ENCODE measurements around the gene ITGB8. TPM values are rescaled to one million over a fixed set of nuclear protein-coding genes. Genes with fewer than 3 reads are reported as not detected.

Gene ITGB8
- polyA plus RNA-seq, 6 donors from 2014 or later, result not detected

DNA sequence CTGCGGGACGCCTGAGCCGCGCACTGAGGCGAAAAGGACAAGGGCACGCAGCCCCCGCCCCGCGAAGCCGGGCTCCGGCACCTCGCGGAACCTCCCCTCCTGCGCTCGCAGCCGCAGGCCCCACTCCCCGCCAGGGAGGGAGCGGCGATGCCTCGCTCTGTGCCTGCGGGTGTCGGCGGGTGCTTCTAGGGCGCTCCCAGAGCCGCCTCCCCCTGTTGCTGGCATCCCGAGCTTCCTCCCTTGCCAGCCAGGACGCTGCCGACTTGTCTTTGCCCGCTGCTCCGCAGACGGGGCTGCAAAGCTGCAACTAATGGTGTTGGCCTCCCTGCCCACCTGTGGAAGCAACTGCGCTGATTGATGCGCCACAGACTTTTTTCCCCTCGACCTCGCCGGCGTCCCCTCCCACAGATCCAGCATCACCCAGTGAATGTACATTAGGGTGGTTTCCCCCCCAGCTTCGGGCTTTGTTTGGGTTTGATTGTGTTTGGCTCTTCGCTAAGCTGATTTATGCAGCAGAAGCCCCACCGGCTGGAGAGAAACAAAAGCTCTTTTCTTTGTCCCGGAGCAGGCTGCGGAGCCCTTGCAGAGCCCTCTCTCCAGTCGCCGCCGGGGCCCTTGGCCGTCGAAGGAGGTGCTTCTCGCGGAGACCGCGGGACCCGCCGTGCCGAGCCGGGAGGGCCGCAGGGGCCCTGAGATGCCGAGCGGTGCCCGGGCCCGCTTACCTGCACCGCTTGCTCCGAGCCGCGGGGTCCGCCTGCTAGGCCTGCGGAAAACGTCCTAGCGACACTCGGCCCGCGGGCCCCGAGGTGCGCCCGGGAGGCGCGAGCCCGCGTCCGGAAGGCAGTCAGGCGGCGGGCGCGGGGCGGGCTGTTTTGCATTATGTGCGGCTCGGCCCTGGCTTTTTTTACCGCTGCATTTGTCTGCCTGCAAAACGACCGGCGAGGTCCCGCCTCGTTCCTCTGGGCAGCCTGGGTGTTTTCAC is 519 bp downstream of the ITGB8 start:
- H3K4me3 Mint-ChIP-seq, result peak overlapping the region; percentile 93 to 98 (median 96)
- H3K36me3 Mint-ChIP-seq, result no peaks in the 10 kb centered on the region
- peaks cover 12 to 19% (median 16%) of the 10 kb centered on the region in 3 donors for H3K27me3 Mint-ChIP-seq
- H3K4me1 Mint-ChIP-seq, result peaks cover 17 to 27% (median 23%) of the 10 kb centered on the region in 3 donors
- ATAC-seq (ENCODE audit: low read depth in 2 of 2) (peak; percentile 48 to 51), DNase-seq (peak; percentile 50)
- H3K9me3 Mint-ChIP-seq, result no peaks in the 10 kb centered on the region
- H3K27ac Mint-ChIP-seq, result peak overlapping the region in 3 of 6 donors; percentile 68 to 77 (median 73)

- no peaks in the 10 kb centered on the region for H3K9me3 Mint-ChIP-seq
- no peak for ATAC-seq (ENCODE audit: low read depth in 2 of 2)
These were observed 1.5 kb downstream of the ITGB8 start for GRCh38 chr7:20331910-20332813.

DNA sequence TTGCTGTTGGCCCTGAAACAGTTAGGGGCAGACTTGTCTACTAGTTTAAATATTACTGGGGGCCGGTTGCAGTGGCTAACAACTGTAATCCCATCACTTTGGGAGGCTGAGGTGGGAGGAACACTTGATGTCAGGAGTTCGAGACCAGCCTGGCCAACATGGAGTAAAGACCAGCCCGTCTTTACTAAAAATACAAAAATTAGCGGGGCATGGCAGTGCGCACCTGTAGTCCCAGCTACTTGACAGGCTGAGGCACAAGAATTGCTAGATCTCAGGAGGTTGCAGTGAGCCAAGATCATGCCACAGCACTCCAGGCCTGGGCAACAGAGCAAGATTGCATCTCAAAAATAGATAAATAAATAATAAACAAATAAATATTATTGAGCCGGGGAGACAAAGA is 7.6 kb downstream of the ITGB8 start:
- Mint-ChIP-seq H3K27ac (no peak overlapping the region), H3K36me3 (no peaks in the 10 kb centered on the region), H3K4me3 (no peak overlapping the region), H3K27me3 (peaks cover 21 to 33% (median 32%) of the 10 kb centered on the region in 3 donors), H3K4me1 (no peaks in the 10 kb centered on the region), H3K9me3 (no peaks in the 10 kb centered on the region)
- no peak for ATAC-seq (ENCODE audit: low read depth in 2 of 2)
- no peak for DNase-seq

More at GRCh38 chr7:20331910-20332813, 1.5 kb downstream of the ITGB8 start:
- Mint-ChIP-seq H3K27ac (peak overlapping the region in 1 of 6 donors; percentile 68), H3K36me3 (no peaks in the 10 kb centered on the region), H3K4me1 (peaks cover 17 to 27% (median 23%) of the 10 kb centered on the region in 3 donors), H3K4me3 (peak overlapping the region; percentile 93 to 98 (median 96)), H3K27me3 (peaks cover 16 to 24% (median 21%) of the 10 kb centered on the region in 3 donors)
- DNase-seq, result no peak

- H3K36me3 Mint-ChIP-seq, result no peaks in the 10 kb centered on the region
- peaks cover 11 to 25% (median 25%) of the 10 kb centered on the region in 3 donors for H3K27me3 Mint-ChIP-seq
- ATAC-seq (ENCODE audit: low read depth in 2 of 2) (no peak), DNase-seq (no peak)
- no peak overlapping the region for H3K4me3 Mint-ChIP-seq
- no peaks in the 10 kb centered on the region for H3K4me1 Mint-ChIP-seq
- no peaks in the 10 kb centered on the region for H3K9me3 Mint-ChIP-seq
- H3K27ac Mint-ChIP-seq, result no peak overlapping the region
These were observed 10.1 kb downstream of the ITGB8 start for GRCh38 chr7:20340839-20341238.

GRCh38 chr7:20343205-20343604 is 12.5 kb downstream of the ITGB8 start:
- Mint-ChIP-seq H3K36me3 (no peaks in the 10 kb centered on the region), H3K27ac (no peak overlapping the region), H3K4me3 (no peak overlapping the region), H3K9me3 (no peaks in the 10 kb centered on the region), H3K27me3 (peaks cover 12 to 29% (median 16%) of the 10 kb centered on the region in 3 donors), H3K4me1 (no peaks in the 10 kb centered on the region)
- no peak for DNase-seq
- ATAC-seq (ENCODE audit: low read depth in 2 of 2), result no peak

- no peak overlapping the region for H3K4me3 Mint-ChIP-seq
- no peaks in the 10 kb centered on the region for H3K9me3 Mint-ChIP-seq
- DNase-seq (no peak), ATAC-seq (ENCODE audit: low read depth in 2 of 2) (no peak)
- H3K36me3 Mint-ChIP-seq, result no peaks in the 10 kb centered on the region
- peaks cover 18 to 29% (median 20%) of the 10 kb centered on the region in 3 donors for H3K27me3 Mint-ChIP-seq
- H3K27ac Mint-ChIP-seq, result no peak overlapping the region
- no peaks in the 10 kb centered on the region for H3K4me1 Mint-ChIP-seq
These were observed 13.2 kb downstream of the ITGB8 start for GRCh38 chr7:20343941-20344340.

DNA sequence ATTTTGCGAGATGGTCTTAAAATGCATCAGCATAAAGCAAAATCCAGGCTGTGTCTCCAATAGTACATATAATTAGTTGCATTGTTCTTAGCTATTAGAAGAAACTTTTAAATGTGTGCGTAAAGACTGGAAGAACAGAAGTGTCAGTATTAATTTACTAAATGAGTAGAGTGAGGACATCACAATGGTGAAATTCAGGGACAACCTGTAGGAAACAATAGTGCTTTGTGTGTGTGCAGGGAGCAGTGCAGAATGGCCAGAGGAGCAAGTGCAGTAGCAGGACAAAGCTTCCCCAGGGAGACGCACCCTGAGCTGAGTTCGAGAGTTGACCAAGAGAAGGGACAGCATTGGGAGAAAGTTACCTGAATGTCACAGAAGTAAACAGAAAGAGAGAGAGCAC is 13.7 kb downstream of the ITGB8 start:
- ATAC-seq (ENCODE audit: low read depth in 2 of 2), result no peak
- Mint-ChIP-seq H3K9me3 (no peaks in the 10 kb centered on the region), H3K27ac (no peak overlapping the region), H3K4me3 (no peak overlapping the region), H3K27me3 (peaks cover 18 to 29% (median 20%) of the 10 kb centered on the region in 3 donors), H3K4me1 (no peaks in the 10 kb centered on the region), H3K36me3 (no peaks in the 10 kb centered on the region)
- DNase-seq, result no peak

- Mint-ChIP-seq H3K27ac (no peak overlapping the region), H3K9me3 (no peaks in the 10 kb centered on the region), H3K4me1 (no peaks in the 10 kb centered on the region), H3K4me3 (no peak overlapping the region), H3K27me3 (peaks cover 12 to 13% (median 13%) of the 10 kb centered on the region in 3 donors), H3K36me3 (no peaks in the 10 kb centered on the region)
- ATAC-seq (ENCODE audit: low read depth in 2 of 2), result no peak
- DNase-seq, result no peak
These were observed 15.9 kb downstream of the ITGB8 start for GRCh38 chr7:20346577-20346976.

DNA sequence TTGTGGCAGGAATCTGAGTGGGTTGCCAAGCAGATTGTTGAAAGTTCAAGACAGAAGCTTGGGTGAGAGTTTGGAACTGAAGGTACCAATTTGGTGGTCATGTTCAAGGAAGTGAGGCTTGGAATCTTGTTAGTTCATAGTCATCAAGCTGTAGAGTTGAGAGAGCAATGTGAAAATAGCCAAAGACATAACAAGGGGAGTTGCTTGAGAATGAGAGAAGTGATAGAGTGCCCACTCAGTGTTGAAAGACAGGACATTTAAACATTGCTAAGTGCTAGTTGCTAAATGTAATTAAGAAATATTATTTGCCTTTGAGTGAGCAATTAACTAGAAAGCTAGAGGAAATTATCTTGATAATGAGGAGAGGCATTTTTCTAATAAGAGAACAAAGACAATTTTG is 17.0 kb downstream of the ITGB8 start:
- Mint-ChIP-seq H3K36me3 (no peaks in the 10 kb centered on the region), H3K9me3 (no peaks in the 10 kb centered on the region), H3K27ac (no peak overlapping the region), H3K4me1 (no peaks in the 10 kb centered on the region), H3K4me3 (no peak overlapping the region), H3K27me3 (peaks cover 12 to 13% (median 13%) of the 10 kb centered on the region in 3 donors)
- DNase-seq (no peak), ATAC-seq (ENCODE audit: low read depth in 2 of 2) (no peak)

- no peak for ATAC-seq (ENCODE audit: low read depth in 2 of 2)
- DNase-seq, result no peak
- Mint-ChIP-seq H3K36me3 (no peaks in the 10 kb centered on the region), H3K4me3 (no peak overlapping the region), H3K4me1 (no peaks in the 10 kb centered on the region), H3K9me3 (no peaks in the 10 kb centered on the region), H3K27ac (no peak overlapping the region), H3K27me3 (peaks cover 12 to 13% (median 13%) of the 10 kb centered on the region in 3 donors)
These were observed 17.6 kb downstream of the ITGB8 start for GRCh38 chr7:20348125-20348807.

DNA sequence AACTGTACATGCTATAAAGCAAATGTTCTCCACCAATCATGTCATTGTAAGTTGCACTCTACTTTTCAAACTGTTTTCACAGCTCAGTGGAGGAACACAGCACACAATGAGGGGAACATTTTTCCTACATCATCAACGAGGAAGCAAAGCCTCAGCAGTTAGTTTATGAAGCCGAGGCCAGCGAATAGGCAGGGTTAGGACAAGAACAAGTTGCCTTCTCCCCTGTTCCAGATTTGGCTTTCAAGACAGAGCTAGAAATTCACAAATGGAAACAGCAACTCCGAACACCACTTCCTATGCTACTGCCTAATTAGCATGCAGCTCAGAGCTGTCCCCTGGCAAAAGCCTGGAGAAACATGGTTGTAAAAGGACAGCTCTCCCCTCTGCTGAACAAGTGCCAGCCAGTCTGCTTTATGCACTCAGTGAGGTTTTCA is 19.8 kb downstream of the ITGB8 start:
- no peak for ATAC-seq (ENCODE audit: low read depth in 2 of 2)
- no peak for DNase-seq
- H3K9me3 Mint-ChIP-seq, result no peaks in the 10 kb centered on the region
- H3K4me3 Mint-ChIP-seq, result no peak overlapping the region
- H3K27ac Mint-ChIP-seq, result peak overlapping the region in 1 of 6 donors; percentile 53
- H3K4me1 Mint-ChIP-seq, result no peaks in the 10 kb centered on the region
- peaks cover 12 to 13% (median 13%) of the 10 kb centered on the region in 3 donors for H3K27me3 Mint-ChIP-seq
- H3K36me3 Mint-ChIP-seq, result no peaks in the 10 kb centered on the region

DNA sequence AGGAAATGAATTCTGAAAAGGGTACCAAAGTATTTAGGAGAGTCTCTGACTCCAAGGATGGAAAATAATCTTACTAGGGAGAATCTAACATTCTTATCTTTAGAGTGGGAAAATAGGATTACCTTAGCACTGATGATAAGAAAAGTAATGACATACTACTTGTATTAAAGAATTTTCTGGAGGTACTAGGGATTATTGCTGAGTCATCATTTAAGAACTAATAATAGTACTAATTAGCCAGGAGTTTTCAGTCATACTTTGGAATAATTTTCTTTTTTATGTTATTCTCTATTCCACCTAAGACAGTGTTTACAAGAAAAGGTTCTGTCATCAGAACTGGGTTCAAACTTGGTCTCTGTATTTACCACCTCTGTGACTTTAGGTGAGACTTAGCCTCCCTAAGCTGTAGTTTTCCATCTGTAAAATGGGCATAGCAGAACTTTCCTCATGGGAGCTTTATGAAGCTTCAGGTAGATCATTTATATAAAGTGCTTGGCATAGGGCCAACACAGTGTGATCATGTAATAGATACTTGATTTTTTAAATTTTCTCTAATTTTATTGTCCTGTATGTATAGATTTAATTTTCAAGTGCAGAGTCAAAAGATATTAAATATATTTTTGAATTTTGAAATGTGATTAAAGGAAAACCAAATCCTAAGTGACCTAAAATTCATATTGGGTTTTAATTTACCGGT is 20.4 kb downstream of the ITGB8 start:
- Mint-ChIP-seq H3K36me3 (no peaks in the 10 kb centered on the region), H3K27me3 (peaks cover 12 to 13% (median 13%) of the 10 kb centered on the region in 3 donors), H3K4me1 (no peaks in the 10 kb centered on the region), H3K27ac (no peak overlapping the region), H3K9me3 (no peaks in the 10 kb centered on the region), H3K4me3 (no peak overlapping the region)
- ATAC-seq (ENCODE audit: low read depth in 2 of 2) (no peak), DNase-seq (no peak)
